OCI-LY7 (cell line): Measurements from ENCODE around the gene HACD1.

ENCODE experiments used
- EZH2phosphoT487 ChIP-seq: fragments of 200-600 bp; sonication (generic); IDR thresholded peaks from 2 replicates; pipeline ENCODE4 v1.6.1; 2018; ENCODE audit warnings: low read depth, borderline replicate concordance, mild to moderate bottlenecking, mixed run types, antibody characterized with exemption, low read length, moderate library complexity, mixed read lengths
- TF ChIP-seq, protein P1 (sequence below): fragments of 200-600 bp; sonication (generic); conservative IDR thresholded peaks from 2 replicates; pipeline ENCODE4 v1.5.1; 2014; ENCODE audit warnings: mild to moderate bottlenecking, antibody characterized with exemption, low read length, moderate library complexity, mixed read lengths

DNA sequence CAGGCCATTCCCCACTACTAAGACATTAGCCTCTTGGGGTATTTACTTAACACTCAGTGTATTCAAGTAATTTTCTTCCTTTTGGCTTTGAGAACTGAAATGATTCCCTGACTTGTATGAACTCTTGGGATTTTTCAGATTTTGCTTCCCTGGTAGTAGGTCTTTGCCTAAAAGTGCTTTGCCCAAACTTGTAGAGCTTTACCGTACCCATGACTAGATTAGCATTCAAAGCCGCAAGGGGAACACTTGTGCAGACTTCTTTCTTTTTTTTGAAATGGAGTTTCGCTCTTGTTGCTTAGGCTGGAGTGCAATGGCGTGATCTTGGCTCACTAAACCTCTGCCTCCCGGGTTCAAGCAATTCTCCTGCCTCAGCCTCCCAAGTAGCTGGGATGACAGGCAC lies 20.7 kb upstream of the HACD1 start:
- TF ChIP-seq, protein P1, sequence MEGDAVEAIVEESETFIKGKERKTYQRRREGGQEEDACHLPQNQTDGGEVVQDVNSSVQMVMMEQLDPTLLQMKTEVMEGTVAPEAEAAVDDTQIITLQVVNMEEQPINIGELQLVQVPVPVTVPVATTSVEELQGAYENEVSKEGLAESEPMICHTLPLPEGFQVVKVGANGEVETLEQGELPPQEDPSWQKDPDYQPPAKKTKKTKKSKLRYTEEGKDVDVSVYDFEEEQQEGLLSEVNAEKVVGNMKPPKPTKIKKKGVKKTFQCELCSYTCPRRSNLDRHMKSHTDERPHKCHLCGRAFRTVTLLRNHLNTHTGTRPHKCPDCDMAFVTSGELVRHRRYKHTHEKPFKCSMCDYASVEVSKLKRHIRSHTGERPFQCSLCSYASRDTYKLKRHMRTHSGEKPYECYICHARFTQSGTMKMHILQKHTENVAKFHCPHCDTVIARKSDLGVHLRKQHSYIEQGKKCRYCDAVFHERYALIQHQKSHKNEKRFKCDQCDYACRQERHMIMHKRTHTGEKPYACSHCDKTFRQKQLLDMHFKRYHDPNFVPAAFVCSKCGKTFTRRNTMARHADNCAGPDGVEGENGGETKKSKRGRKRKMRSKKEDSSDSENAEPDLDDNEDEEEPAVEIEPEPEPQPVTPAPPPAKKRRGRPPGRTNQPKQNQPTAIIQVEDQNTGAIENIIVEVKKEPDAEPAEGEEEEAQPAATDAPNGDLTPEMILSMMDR: no peak
- TF ChIP-seq EZH2phosphoT487: no peak
